HepG2 (cell line): ENCODE data around the gene MTRFR. TPM values are rescaled to one million over a fixed set of nuclear protein-coding genes. Genes with fewer than 3 reads are reported as not detected.

Experiments used
- ADNP ChIP-seq: sonication (generic); formaldehyde crosslinking; IDR thresholded peaks from 2 replicates; pipeline ENCODE4 v1.4.0; 2020; ENCODE audit warnings: missing genetic modification reagents
- ESRRA ChIP-seq: sonication (generic); formaldehyde crosslinking; IDR thresholded peaks from 2 replicates; pipeline ENCODE4 v1.5.1; 2020; ENCODE audit warnings: mild to moderate bottlenecking, low read depth, missing genetic modification reagents
- HDAC6 ChIP-seq: fragments of 200-600 bp; sonication (generic); IDR thresholded peaks from 2 replicates; pipeline ENCODE4 v1.7.0; 2017; ENCODE audit warnings: mild to moderate bottlenecking, antibody characterized with exemption, low read length, low read depth
- IRF2 ChIP-seq: IDR thresholded peaks from 2 replicates; pipeline ENCODE4 v1.6.1; 2018; ENCODE audit warnings: missing genetic modification reagents, missing compliant biosample characterization
- KLF11 ChIP-seq: IDR thresholded peaks from 2 replicates; pipeline ENCODE4 v1.6.1; 2016; ENCODE audit warnings: missing compliant biosample characterization
- POGZ ChIP-seq: sonication (generic); formaldehyde crosslinking; IDR thresholded peaks from 2 replicates; pipeline ENCODE4 v1.4.0; 2020; ENCODE audit warnings: mild to moderate bottlenecking, missing genetic modification reagents
- SIX1 ChIP-seq: sonication (generic); formaldehyde crosslinking; IDR thresholded peaks from 2 replicates; pipeline ENCODE4 v1.4.0; 2020; ENCODE audit warnings: missing genetic modification reagents, borderline replicate concordance
- ZNF282 ChIP-seq: fragments of 450-650 bp; IDR thresholded peaks from 2 replicates; pipeline ENCODE4 v1.6.1; 2018; ENCODE audit not compliant: partially characterized antibody
- ZNF510 ChIP-seq: sonication (generic); formaldehyde crosslinking; IDR thresholded peaks from 2 replicates; pipeline ENCODE4 v1.4.0; 2020; ENCODE audit warnings: low read depth, mild to moderate bottlenecking, missing genetic modification reagents
- ZNF563 ChIP-seq: sonication (generic); formaldehyde crosslinking; IDR thresholded peaks from 2 replicates; pipeline ENCODE4 v1.8.0; 2022; ENCODE audit warnings: mild to moderate bottlenecking, moderate library complexity, missing genetic modification reagents
- ZNF703 ChIP-seq: sonication (generic); formaldehyde crosslinking; IDR thresholded peaks from 2 replicates; pipeline ENCODE4 v1.5.1; 2020; ENCODE audit warnings: missing genetic modification reagents, mild to moderate bottlenecking, moderate library complexity, borderline replicate concordance
- ZNF776 ChIP-seq: sonication (generic); formaldehyde crosslinking; IDR thresholded peaks from 2 replicates; pipeline ENCODE4 v1.4.0; 2020; ENCODE audit warnings: mild to moderate bottlenecking, missing genetic modification reagents
- polyA plus RNA-seq, 8 experiments: library from polyadenylated mRNA; depleted of rRNA in 3 of 8; stranded (reverse) in 7 of 8; unstranded in 1 of 8; fragments of >200 nt; fragmentation: Illumina TruSeq in 4 of 8; extraction: Trizol in 4 of 8; gene quantifications; 2 replicates each; pipeline versions ENCODE4 v1.2.1 to v1.2.3, GENCODE V29; 2011 to 2016; ENCODE audit warnings: low read depth in 4 of 8, missing spikeins in 1 of 8, mixed read lengths in 1 of 8; ENCODE audit not compliant: insufficient read depth in 1 of 8
- total RNA-seq, 5 experiments: library from RNA; depleted of rRNA; stranded (reverse); fragments of >200 nt; fragmentation: Illumina TruSeq; extraction: Trizol; gene quantifications; 2 replicates each; pipeline ENCODE4 v1.2.3, GENCODE V29; 2016; ENCODE audit warnings: low read depth in 1 of 5
- TF ChIP-seq, protein P1 (sequence below): fragments of 450-650 bp; IDR thresholded peaks from 2 replicates; pipeline ENCODE4 v1.6.1; 2016
- TF ChIP-seq, protein P2 (sequence below): sonication (generic); formaldehyde crosslinking; IDR thresholded peaks from 2 replicates; pipeline ENCODE4 v1.5.0; 2020; ENCODE audit warnings: missing genetic modification reagents
- TF ChIP-seq, protein P3 (sequence below): sonication (generic); formaldehyde crosslinking; IDR thresholded peaks from 2 replicates; pipeline ENCODE4 v1.5.0; 2020; ENCODE audit warnings: mild to moderate bottlenecking, missing genetic modification reagents
- TF ChIP-seq, protein P4 (sequence below): sonication (generic); formaldehyde crosslinking; conservative IDR thresholded peaks from 2 replicates; pipeline ENCODE4 v1.8.0; 2022; ENCODE audit warnings: low read depth, missing genetic modification reagents
- TF ChIP-seq, protein P5 (sequence below): sonication (generic); formaldehyde crosslinking; conservative IDR thresholded peaks from 2 replicates; pipeline ENCODE4 v1.8.1; 2023; ENCODE audit warnings: missing genetic modification reagents
- TF ChIP-seq, protein P6 (sequence below): sonication (generic); formaldehyde crosslinking; IDR thresholded peaks from 2 replicates; pipeline ENCODE4 v1.4.0; 2020; ENCODE audit warnings: mild to moderate bottlenecking, missing genetic modification reagents
- TF ChIP-seq, protein P7 (sequence below): sonication (generic); formaldehyde crosslinking; IDR thresholded peaks from 2 replicates; pipeline ENCODE4 v1.8.1; 2023; ENCODE audit warnings: mild to moderate bottlenecking, missing genetic modification reagents

MTRFR gene
- total and polyA plus RNA-seq, 2 of the 13 experiments (the other 11 are each of a cell fraction or from before 2014, with no cell fraction given), result 7.1 to 9.9 TPM

DNA sequence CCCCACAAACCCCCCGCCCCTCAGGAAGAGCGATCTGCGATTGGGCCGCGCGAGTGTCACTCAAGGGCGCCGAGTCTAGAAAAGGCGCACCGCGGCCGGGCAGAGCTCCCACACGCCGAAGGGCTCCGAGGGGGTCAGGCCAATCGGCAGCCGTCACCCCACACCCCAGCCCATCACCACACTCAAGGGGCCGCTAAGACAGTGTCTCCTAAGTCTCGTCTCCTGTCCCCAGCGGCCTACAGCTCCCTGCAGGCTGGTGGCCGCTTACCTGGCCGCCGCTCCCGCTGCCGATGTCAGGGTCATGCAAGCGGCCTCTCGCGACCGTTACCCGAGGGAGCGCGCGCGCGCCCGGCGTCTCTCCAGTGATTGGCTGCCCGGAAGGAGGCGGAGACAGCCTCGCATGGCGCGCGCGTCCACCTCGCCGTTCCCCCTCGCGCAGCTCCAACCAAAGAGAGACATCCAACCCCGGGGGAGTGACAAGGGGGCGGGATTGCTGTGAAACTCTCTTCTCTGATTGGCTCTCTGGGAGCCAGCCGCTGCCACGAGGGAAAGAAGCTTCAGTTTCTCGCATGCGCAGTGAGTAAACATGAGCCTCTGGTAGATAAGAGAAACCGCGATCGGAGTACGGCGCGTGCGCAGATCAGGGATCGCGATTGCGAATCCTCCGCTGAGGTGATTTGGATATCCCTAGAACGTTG, at the start of gene MTRFR, which contains the start of gene MPHOSPH9 (continued):
- TF ChIP-seq, protein P1, sequence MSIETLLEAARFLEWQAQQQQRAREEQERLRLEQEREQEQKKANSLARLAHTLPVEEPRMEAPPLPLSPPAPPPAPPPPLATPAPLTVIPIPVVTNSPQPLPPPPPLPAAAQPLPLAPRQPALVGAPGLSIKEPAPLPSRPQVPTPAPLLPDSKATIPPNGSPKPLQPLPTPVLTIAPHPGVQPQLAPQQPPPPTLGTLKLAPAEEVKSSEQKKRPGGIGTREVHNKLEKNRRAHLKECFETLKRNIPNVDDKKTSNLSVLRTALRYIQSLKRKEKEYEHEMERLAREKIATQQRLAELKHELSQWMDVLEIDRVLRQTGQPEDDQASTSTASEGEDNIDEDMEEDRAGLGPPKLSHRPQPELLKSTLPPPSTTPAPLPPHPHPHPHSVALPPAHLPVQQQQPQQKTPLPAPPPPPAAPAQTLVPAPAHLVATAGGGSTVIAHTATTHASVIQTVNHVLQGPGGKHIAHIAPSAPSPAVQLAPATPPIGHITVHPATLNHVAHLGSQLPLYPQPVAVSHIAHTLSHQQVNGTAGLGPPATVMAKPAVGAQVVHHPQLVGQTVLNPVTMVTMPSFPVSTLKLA, result peak; percentile 90
- no peak; the same call in 1 of the 2 replicates for TF ChIP-seq ZNF776 (CRISPR knock-in tag)
- no peak for TF ChIP-seq ADNP (CRISPR knock-in tag)
- TF ChIP-seq ESRRA, result no peak; the same call in 1 of the 2 replicates
- TF ChIP-seq, protein P2, sequence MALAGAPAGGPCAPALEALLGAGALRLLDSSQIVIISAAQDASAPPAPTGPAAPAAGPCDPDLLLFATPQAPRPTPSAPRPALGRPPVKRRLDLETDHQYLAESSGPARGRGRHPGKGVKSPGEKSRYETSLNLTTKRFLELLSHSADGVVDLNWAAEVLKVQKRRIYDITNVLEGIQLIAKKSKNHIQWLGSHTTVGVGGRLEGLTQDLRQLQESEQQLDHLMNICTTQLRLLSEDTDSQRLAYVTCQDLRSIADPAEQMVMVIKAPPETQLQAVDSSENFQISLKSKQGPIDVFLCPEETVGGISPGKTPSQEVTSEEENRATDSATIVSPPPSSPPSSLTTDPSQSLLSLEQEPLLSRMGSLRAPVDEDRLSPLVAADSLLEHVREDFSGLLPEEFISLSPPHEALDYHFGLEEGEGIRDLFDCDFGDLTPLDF (CRISPR knock-in tag), result peak; percentile 98
- TF ChIP-seq IRF2 (CRISPR knock-in tag), result peak; percentile 70; the same call in 1 of the 2 replicates
- peak; percentile 93; the same call in 1 of the 2 replicates for TF ChIP-seq KLF11 (CRISPR knock-in tag)
- TF ChIP-seq, protein P3, sequence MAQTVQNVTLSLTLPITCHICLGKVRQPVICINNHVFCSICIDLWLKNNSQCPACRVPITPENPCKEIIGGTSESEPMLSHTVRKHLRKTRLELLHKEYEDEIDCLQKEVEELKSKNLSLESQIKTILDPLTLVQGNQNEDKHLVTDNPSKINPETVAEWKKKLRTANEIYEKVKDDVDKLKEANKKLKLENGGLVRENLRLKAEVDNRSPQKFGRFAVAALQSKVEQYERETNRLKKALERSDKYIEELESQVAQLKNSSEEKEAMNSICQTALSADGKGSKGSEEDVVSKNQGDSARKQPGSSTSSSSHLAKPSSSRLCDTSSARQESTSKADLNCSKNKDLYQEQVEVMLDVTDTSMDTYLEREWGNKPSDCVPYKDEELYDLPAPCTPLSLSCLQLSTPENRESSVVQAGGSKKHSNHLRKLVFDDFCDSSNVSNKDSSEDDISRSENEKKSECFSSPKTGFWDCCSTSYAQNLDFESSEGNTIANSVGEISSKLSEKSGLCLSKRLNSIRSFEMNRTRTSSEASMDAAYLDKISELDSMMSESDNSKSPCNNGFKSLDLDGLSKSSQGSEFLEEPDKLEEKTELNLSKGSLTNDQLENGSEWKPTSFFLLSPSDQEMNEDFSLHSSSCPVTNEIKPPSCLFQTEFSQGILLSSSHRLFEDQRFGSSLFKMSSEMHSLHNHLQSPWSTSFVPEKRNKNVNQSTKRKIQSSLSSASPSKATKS (CRISPR knock-in tag), result no peak
- TF ChIP-seq POGZ (CRISPR knock-in tag), result peak; percentile 64
- no peak; the same call in 1 of the 2 replicates for TF ChIP-seq SIX1 (CRISPR knock-in tag)
- TF ChIP-seq, protein P4, sequence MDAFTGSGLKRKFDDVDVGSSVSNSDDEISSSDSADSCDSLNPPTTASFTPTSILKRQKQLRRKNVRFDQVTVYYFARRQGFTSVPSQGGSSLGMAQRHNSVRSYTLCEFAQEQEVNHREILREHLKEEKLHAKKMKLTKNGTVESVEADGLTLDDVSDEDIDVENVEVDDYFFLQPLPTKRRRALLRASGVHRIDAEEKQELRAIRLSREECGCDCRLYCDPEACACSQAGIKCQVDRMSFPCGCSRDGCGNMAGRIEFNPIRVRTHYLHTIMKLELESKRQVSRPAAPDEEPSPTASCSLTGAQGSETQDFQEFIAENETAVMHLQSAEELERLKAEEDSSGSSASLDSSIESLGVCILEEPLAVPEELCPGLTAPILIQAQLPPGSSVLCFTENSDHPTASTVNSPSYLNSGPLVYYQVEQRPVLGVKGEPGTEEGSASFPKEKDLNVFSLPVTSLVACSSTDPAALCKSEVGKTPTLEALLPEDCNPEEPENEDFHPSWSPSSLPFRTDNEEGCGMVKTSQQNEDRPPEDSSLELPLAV (CRISPR knock-in tag), result no peak
- TF ChIP-seq HDAC6, result no peak
- TF ChIP-seq, protein P5, sequence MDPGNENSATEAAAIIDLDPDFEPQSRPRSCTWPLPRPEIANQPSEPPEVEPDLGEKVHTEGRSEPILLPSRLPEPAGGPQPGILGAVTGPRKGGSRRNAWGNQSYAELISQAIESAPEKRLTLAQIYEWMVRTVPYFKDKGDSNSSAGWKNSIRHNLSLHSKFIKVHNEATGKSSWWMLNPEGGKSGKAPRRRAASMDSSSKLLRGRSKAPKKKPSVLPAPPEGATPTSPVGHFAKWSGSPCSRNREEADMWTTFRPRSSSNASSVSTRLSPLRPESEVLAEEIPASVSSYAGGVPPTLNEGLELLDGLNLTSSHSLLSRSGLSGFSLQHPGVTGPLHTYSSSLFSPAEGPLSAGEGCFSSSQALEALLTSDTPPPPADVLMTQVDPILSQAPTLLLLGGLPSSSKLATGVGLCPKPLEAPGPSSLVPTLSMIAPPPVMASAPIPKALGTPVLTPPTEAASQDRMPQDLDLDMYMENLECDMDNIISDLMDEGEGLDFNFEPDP (CRISPR knock-in tag), result no peak
- TF ChIP-seq ZNF282, result no peak
- peak; percentile 77 for TF ChIP-seq ZNF563 (CRISPR knock-in tag)
- TF ChIP-seq ZNF703 (CRISPR knock-in tag), result no peak
- TF ChIP-seq, protein P6, sequence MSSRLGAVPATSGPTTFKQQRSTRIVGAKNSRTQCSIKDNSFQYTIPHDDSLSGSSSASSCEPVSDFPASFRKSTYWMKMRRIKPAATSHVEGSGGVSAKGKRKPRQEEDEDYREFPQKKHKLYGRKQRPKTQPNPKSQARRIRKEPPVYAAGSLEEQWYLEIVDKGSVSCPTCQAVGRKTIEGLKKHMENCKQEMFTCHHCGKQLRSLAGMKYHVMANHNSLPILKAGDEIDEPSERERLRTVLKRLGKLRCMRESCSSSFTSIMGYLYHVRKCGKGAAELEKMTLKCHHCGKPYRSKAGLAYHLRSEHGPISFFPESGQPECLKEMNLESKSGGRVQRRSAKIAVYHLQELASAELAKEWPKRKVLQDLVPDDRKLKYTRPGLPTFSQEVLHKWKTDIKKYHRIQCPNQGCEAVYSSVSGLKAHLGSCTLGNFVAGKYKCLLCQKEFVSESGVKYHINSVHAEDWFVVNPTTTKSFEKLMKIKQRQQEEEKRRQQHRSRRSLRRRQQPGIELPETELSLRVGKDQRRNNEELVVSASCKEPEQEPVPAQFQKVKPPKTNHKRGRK, result no peak
- TF ChIP-seq, protein P7, sequence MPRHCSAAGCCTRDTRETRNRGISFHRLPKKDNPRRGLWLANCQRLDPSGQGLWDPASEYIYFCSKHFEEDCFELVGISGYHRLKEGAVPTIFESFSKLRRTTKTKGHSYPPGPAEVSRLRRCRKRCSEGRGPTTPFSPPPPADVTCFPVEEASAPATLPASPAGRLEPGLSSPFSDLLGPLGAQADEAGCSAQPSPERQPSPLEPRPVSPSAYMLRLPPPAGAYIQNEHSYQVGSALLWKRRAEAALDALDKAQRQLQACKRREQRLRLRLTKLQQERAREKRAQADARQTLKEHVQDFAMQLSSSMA, result peak; percentile 88
- TF ChIP-seq ZNF510 (CRISPR knock-in tag), result no peak
